ENCODE results near the gene PHF21A. TPM values are rescaled to one million over a fixed set of nuclear protein-coding genes. Genes with fewer than 3 reads are reported as not detected.

Gene PHF21A
- total RNA-seq, 2 experiments from 2014 or later, result 36.2 to 40.4 TPM

- no peak for TF ChIP-seq CTCF (IDR thresholded peaks at IDR 0.05)
- Mint-ChIP-seq H3K27ac (no peak overlapping the region), H3K27me3 (no peaks in the 10 kb centered on the region), H3K9me3 (peaks cover 2% of the 10 kb centered on the region), H3K4me3 (no peak overlapping the region), H3K4me1 (ENCODE audit: low read depth) (peaks cover 4% of the 10 kb centered on the region), H3K36me3 (ENCODE audit: low read depth) (peaks cover 3% of the 10 kb centered on the region)
- CTCF ChIA-PET, result interaction anchor here (1.1 to 3.6 kb wide), 3 partner anchors 10 to 47 kb away, joined by 3 to 22 read pairs (median 4); no protein-coding TSS in a partner anchor
- POLR2A ChIA-PET, result interaction anchor here (0.5 kb wide), 1 partner anchor 202 kb away, joined by 4 read pairs; no protein-coding TSS in a partner anchor
- no peak for ATAC-seq
- intact Hi-C loops (cut with micrococcal nuclease), result no loop called here
- DNase-seq, result no peak
These were observed 109.1 kb downstream of the PHF21A start for GRCh38 chr11:46012185-46012584.

GRCh38 chr11:46010100-46010499 is 111.2 kb downstream of the PHF21A start:
- Mint-ChIP-seq H3K4me1 (ENCODE audit: low read depth) (peaks cover 6% of the 10 kb centered on the region), H3K4me3 (no peak overlapping the region), H3K36me3 (ENCODE audit: low read depth) (peaks cover 3% of the 10 kb centered on the region), H3K27me3 (no peaks in the 10 kb centered on the region), H3K9me3 (peaks cover 2% of the 10 kb centered on the region), H3K27ac (no peak overlapping the region)
- intact Hi-C loops (cut with micrococcal nuclease), result no loop called here
- CTCF ChIA-PET, result interaction anchor here (0.6 to 1.9 kb wide), 2 partner anchors 24 to 45 kb away, joined by 3 to 10 read pairs; no protein-coding TSS in a partner anchor
- no peak for TF ChIP-seq CTCF (IDR thresholded peaks at IDR 0.05)
- ATAC-seq, result no peak
- no peak for DNase-seq
- POLR2A ChIA-PET, result no interaction called here

- CTCF ChIA-PET, result interaction anchor here (1.9 kb wide), 1 partner anchor 45 kb away, joined by 10 read pairs; no protein-coding TSS in a partner anchor
- TF ChIP-seq CTCF (IDR thresholded peaks at IDR 0.05), result no peak
- Mint-ChIP-seq H3K4me3 (no peak overlapping the region), H3K4me1 (ENCODE audit: low read depth) (peaks cover 6% of the 10 kb centered on the region), H3K9me3 (no peaks in the 10 kb centered on the region), H3K27ac (no peak overlapping the region), H3K27me3 (no peaks in the 10 kb centered on the region), H3K36me3 (ENCODE audit: low read depth) (no peaks in the 10 kb centered on the region)
- no peak for DNase-seq
- intact Hi-C loops (cut with micrococcal nuclease), result no loop called here
- POLR2A ChIA-PET, result no interaction called here
- no peak for ATAC-seq
These were observed 111.6 kb downstream of the PHF21A start for GRCh38 chr11:46009647-46010046.

GRCh38 chr11:46006418-46007070 is 114.7 kb downstream of the PHF21A start:
- Mint-ChIP-seq H3K27me3 (no peaks in the 10 kb centered on the region), H3K9me3 (no peaks in the 10 kb centered on the region), H3K4me1 (ENCODE audit: low read depth) (peaks cover 2% of the 10 kb centered on the region), H3K27ac (no peak overlapping the region), H3K36me3 (ENCODE audit: low read depth) (no peaks in the 10 kb centered on the region), H3K4me3 (no peak overlapping the region)
- TF ChIP-seq CTCF (IDR thresholded peaks at IDR 0.05), result peak; percentile 86
- ATAC-seq (peak; percentile 62), DNase-seq (peak; percentile 13)
- intact Hi-C loops (cut with micrococcal nuclease), result loop anchor here (1.0 kb wide), 1 partner anchor 41 kb away; no protein-coding TSS in a partner anchor
- ChIA-PET POLR2A (interaction anchor here (0.6 kb wide), 1 partner anchor 611 kb away, joined by 3 read pairs; no protein-coding TSS in a partner anchor), CTCF (interaction anchor here (0.7 to 2.9 kb wide), 43 partner anchors 10 to 312 kb away, joined by 3 to 89 read pairs (median 4); partner anchors contain the start of gene PEX16)

GRCh38 chr11:46003572-46003971 is 117.7 kb downstream of the PHF21A start:
- Mint-ChIP-seq H3K27ac (no peak overlapping the region), H3K9me3 (no peaks in the 10 kb centered on the region), H3K4me3 (no peak overlapping the region), H3K27me3 (no peaks in the 10 kb centered on the region), H3K4me1 (ENCODE audit: low read depth) (peaks cover 2% of the 10 kb centered on the region), H3K36me3 (ENCODE audit: low read depth) (no peaks in the 10 kb centered on the region)
- DNase-seq (no peak), ATAC-seq (no peak)
- TF ChIP-seq CTCF (IDR thresholded peaks at IDR 0.05), result no peak
- intact Hi-C loops (cut with micrococcal nuclease), result no loop called here
- ChIA-PET POLR2A (no interaction called here), CTCF (interaction anchor here (0.7 to 6.2 kb wide), 5 partner anchors 9 to 161 kb away, joined by 3 to 80 read pairs (median 5); no protein-coding TSS in a partner anchor)

All from activated CD8-positive, alpha-beta T cell treated with anti-CD3 and anti-CD28 coated beads for 36 hours (primary cell).